Measurements from ENCODE around the gene MCM10. TPM values are rescaled to one million over a fixed set of nuclear protein-coding genes. Genes with fewer than 3 reads are reported as not detected.

The MCM10 gene
- total RNA-seq, 4 donors from 2014 or later = 0.41 to 0.75 (median 0.62) TPM

DNA sequence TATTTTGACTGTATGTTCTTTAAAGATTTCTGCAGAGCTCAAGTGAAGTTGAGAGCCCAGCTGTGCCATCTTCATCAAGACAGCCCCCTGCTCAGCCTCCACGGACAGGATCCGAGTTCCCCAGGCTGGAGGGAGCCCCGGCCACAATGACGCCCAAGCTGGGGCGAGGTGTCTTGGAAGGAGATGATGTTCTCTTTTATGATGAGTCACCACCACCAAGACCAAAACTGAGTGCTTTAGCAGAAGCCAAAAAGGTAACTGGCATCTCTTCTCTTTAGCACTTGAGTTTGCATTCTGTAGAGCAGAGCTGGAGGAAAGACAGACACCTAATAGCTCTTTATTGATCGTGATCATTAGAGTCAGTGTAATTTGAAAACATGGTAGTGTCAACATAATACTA, 33.7 kb downstream of the MCM10 start:
- Histone ChIP-seq H3K36me3 (no peaks in the 10 kb centered on the region), H3K4me3 (no peak overlapping the region), H3K4me1 (no peaks in the 10 kb centered on the region), H3K9me3 (no peaks in the 10 kb centered on the region), H3K27me3 (no peaks in the 10 kb centered on the region), H3K27ac (no peak overlapping the region)
- in situ Hi-C loops (cut with MboI; ENCODE audit: low pct_ligation_motif_present in 1 of 4, low pct_unique_long_range_greater_than_20kb in 1 of 4, low sequenced_read_pairs in 3 of 4) (no loop called here), intact Hi-C loops (cut with DNase I; ENCODE audit: low total_unique reads) (no loop called here)
- WGBS, 2 donors (ENCODE audit: low coverage in 1 of 2) = 94 to 100% methylated on average over 1 to 6 of the region's 6 CpGs
- no peak for TF ChIP-seq POLR2A (IDR thresholded peaks at IDR 0.05)
- no peak for TF ChIP-seq POLR2AphosphoS5 (IDR thresholded peaks at IDR 0.05)
- no peak for TF ChIP-seq EP300 (IDR thresholded peaks at IDR 0.05; ENCODE audit: low read depth)
- TF ChIP-seq, protein P1, sequence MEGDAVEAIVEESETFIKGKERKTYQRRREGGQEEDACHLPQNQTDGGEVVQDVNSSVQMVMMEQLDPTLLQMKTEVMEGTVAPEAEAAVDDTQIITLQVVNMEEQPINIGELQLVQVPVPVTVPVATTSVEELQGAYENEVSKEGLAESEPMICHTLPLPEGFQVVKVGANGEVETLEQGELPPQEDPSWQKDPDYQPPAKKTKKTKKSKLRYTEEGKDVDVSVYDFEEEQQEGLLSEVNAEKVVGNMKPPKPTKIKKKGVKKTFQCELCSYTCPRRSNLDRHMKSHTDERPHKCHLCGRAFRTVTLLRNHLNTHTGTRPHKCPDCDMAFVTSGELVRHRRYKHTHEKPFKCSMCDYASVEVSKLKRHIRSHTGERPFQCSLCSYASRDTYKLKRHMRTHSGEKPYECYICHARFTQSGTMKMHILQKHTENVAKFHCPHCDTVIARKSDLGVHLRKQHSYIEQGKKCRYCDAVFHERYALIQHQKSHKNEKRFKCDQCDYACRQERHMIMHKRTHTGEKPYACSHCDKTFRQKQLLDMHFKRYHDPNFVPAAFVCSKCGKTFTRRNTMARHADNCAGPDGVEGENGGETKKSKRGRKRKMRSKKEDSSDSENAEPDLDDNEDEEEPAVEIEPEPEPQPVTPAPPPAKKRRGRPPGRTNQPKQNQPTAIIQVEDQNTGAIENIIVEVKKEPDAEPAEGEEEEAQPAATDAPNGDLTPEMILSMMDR (IDR thresholded peaks at IDR 0.05) = no peak
- no peak for DNase-seq

DNA sequence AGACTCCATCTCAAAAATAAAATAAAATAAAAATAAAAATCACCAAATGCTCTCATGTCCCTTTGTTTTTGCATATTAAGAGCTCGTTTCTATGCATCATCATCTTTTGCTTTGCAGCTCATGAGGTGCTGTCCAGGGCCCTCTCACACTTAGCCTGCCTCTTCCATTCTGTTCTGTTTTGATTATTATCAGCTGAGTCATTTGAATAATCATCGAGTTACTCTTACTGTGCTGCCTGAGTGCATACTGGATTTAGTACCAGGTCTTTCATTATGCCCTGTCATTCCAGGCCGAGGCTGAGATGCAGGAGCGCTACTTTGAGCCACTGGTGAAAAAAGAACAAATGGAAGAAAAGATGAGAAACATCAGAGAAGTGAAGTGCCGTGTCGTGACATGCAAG, 39.8 kb downstream of the MCM10 start:
- Histone ChIP-seq H3K27me3 (no peaks in the 10 kb centered on the region), H3K9me3 (no peaks in the 10 kb centered on the region), H3K27ac (no peak overlapping the region), H3K4me3 (no peak overlapping the region), H3K4me1 (no peaks in the 10 kb centered on the region), H3K36me3 (no peaks in the 10 kb centered on the region)
- DNase-seq = no peak
- in situ Hi-C loops (cut with MboI; ENCODE audit: low pct_ligation_motif_present in 1 of 4, low pct_unique_long_range_greater_than_20kb in 1 of 4, low sequenced_read_pairs in 3 of 4) (no loop called here), intact Hi-C loops (cut with DNase I; ENCODE audit: low total_unique reads) (no loop called here)
- TF ChIP-seq, protein P1 (IDR thresholded peaks at IDR 0.05) = no peak
- no peak for TF ChIP-seq EP300 (IDR thresholded peaks at IDR 0.05; ENCODE audit: low read depth)
- TF ChIP-seq POLR2AphosphoS5 (IDR thresholded peaks at IDR 0.05) = no peak
- no peak for TF ChIP-seq POLR2A (IDR thresholded peaks at IDR 0.05)
- 82 to 84% methylated on average over 4 to 6 of the region's 6 CpGs for WGBS, 2 donors (ENCODE audit: low coverage in 1 of 2)

DNA sequence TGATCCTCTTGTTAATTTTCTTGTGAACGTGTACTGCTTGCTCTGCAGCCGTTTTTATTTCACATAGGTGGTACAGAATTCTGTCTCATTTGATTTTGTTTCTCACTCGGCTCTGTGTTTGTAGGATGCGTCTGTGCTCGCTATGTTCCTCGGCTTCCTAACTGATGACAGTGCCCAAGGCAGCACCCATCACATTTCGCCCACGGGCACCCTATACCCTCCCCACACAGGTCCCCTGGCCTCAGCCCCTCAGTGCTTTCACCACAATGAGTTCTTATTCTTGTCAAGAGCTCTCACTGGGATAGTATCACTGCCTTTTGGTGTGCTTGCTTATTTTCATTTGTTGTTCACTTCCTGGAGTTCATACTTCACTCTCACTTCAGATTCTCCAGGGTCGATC, 44.7 kb downstream of the MCM10 start:
- no peaks in the 10 kb centered on the region for H3K36me3 ChIP-seq
- no peak for TF ChIP-seq EP300 (IDR thresholded peaks at IDR 0.05; ENCODE audit: low read depth)
- TF ChIP-seq, protein P1 (IDR thresholded peaks at IDR 0.05) = no peak
- no peak for TF ChIP-seq POLR2A (IDR thresholded peaks at IDR 0.05)
- no peak for TF ChIP-seq POLR2AphosphoS5 (IDR thresholded peaks at IDR 0.05)

DNA sequence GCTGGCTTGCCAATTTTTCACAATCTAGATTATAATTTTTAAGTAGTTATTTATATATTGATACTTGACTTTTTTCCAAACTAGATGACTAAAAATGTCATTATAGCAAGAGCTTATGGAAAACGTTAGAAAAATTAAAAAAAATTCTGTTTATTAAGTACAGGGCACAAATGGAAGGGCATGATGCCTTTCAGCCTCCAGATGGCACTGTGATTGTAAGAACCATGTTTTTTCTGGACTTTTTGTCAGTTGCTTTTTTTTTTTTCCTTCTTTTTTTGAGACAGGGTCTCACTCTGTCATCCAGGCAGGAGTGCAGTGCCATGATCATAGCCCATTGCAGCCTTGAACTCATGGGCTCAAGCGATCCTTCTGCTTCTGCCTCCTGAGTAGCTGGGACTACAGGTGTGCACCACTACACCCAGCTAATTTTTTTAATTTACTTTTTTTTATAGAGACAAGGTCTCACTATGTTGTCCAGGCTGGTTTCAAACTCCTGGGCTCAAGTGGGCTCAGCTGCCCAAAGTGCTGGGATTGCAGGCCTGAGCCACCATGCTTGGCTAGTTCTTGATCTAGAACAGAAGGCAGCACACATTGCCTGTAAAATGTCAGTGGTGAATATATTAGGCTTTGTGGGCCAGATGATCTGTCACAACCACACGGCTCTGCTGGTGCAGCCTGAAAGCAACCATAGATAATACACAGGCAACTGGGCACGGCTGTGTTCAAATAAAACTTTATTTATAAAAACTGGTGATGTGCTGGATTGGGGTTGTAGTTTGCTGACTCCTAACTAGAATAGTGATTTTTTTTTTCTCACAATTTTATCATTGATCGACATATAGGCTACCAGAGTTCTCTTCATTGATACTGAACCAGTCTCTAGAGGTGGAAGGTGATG, 45.4 kb downstream of the MCM10 start:
- no peak overlapping the region for H3K4me3 ChIP-seq
- no peak for TF ChIP-seq POLR2A (IDR thresholded peaks at IDR 0.05)
- TF ChIP-seq EP300 (IDR thresholded peaks at IDR 0.05; ENCODE audit: low read depth) = no peak
- TF ChIP-seq POLR2AphosphoS5 (IDR thresholded peaks at IDR 0.05) = no peak
- TF ChIP-seq, protein P1 (IDR thresholded peaks at IDR 0.05) = peak; percentile 40 to 52 (median 42)
- 0 to 74% methylated on average over 1 to 5 of the region's 5 CpGs for WGBS, 2 donors (ENCODE audit: low coverage in 1 of 2)
- no peak for DNase-seq
- intact Hi-C loops (cut with DNase I; ENCODE audit: low total_unique reads) = no loop called here
- H3K27me3 ChIP-seq = no peaks in the 10 kb centered on the region
- no peaks in the 10 kb centered on the region for H3K36me3 ChIP-seq
- H3K9me3 ChIP-seq = no peaks in the 10 kb centered on the region
- H3K27ac ChIP-seq = no peak overlapping the region
- in situ Hi-C loops (cut with MboI; ENCODE audit: low pct_ligation_motif_present in 1 of 4, low pct_unique_long_range_greater_than_20kb in 1 of 4, low sequenced_read_pairs in 3 of 4) = no loop called here
- no peaks in the 10 kb centered on the region for H3K4me1 ChIP-seq

More for the DNA sequence above, 44.7 kb downstream of the MCM10 start:
- intact Hi-C loops (cut with DNase I; ENCODE audit: low total_unique reads) (no loop called here), in situ Hi-C loops (cut with MboI; ENCODE audit: low pct_ligation_motif_present in 1 of 4, low pct_unique_long_range_greater_than_20kb in 1 of 4, low sequenced_read_pairs in 3 of 4) (no loop called here)
- WGBS, 2 donors (ENCODE audit: low coverage in 1 of 2) = 92 to 95% methylated on average over 6 to 9 of the region's 9 CpGs
- Histone ChIP-seq H3K27me3 (no peaks in the 10 kb centered on the region), H3K4me3 (no peak overlapping the region), H3K27ac (no peak overlapping the region), H3K4me1 (no peaks in the 10 kb centered on the region), H3K9me3 (no peaks in the 10 kb centered on the region)
- no peak for DNase-seq
